NCI-H2081 (cell line): ENCODE data around the gene ZNF469.

Source experiments
- DNase-seq, 2 experiments: peaks; one replicate each; lab custom pipeline; 2025; lab: John Stamatoyannopoulos, UW

ZNF469 gene

GRCh38 chr16:88347656-88348376, 34.9 kb upstream of the ZNF469 start:
- no peak for DNase-seq

GRCh38 chr16:88348377-88349152, 34.2 kb upstream of the ZNF469 start:
- DNase-seq, result no peak

- DNase-seq, result no peak
Observed at GRCh38 chr16:88349153-88349902, 33.4 kb upstream of the ZNF469 start.

GRCh38 chr16:88349903-88350900, 32.6 kb upstream of the ZNF469 start:
- no peak for DNase-seq

- no peak for DNase-seq
Observed at GRCh38 chr16:88350922-88351321, 31.8 kb upstream of the ZNF469 start.

GRCh38 chr16:88351491-88352101, 31.2 kb upstream of the ZNF469 start:
- DNase-seq, result no peak

GRCh38 chr16:88352261-88353200, 30.2 kb upstream of the ZNF469 start:
- no peak for DNase-seq

GRCh38 chr16:88353232-88353631, 29.5 kb upstream of the ZNF469 start:
- no peak for DNase-seq

- no peak for DNase-seq
Observed at GRCh38 chr16:88353691-88354090, 29.1 kb upstream of the ZNF469 start.

GRCh38 chr16:88354229-88355092, 28.3 kb upstream of the ZNF469 start:
- no peak for DNase-seq

GRCh38 chr16:88355093-88355388, 27.7 kb upstream of the ZNF469 start:
- DNase-seq, result no peak

- DNase-seq, result no peak
Observed at GRCh38 chr16:88355389-88356123, 27.2 kb upstream of the ZNF469 start.

GRCh38 chr16:88356124-88356726, 26.5 kb upstream of the ZNF469 start:
- DNase-seq, result no peak

- no peak for DNase-seq
Observed at GRCh38 chr16:88356727-88357199, 26.0 kb upstream of the ZNF469 start.

GRCh38 chr16:88357317-88358022, 25.3 kb upstream of the ZNF469 start:
- DNase-seq, result no peak

GRCh38 chr16:88358023-88358420, 24.7 kb upstream of the ZNF469 start:
- DNase-seq, result no peak

- DNase-seq, result no peak
Observed at GRCh38 chr16:88359008-88359407, 23.8 kb upstream of the ZNF469 start.
